ENCODE data around the gene GABRB2.

GABRB2 gene

GRCh38 chr5:161544350-161544765 lies 2.2 kb downstream of the GABRB2 start:
- no peaks in the 10 kb centered on the region for H3K9me2 ChIP-seq (ENCODE audit: low read depth, low read length)
- no peaks in the 10 kb centered on the region for H3K79me2 ChIP-seq (ENCODE audit: insufficient read depth, low read length)
- no peaks in the 10 kb centered on the region for H3K27me3 ChIP-seq (ENCODE audit: insufficient read depth, low read length)
- TF ChIP-seq EZH2 (IDR thresholded peaks at IDR 0.05; ENCODE audit: borderline replicate concordance, low read length): no peak
- TF ChIP-seq, protein P1, sequence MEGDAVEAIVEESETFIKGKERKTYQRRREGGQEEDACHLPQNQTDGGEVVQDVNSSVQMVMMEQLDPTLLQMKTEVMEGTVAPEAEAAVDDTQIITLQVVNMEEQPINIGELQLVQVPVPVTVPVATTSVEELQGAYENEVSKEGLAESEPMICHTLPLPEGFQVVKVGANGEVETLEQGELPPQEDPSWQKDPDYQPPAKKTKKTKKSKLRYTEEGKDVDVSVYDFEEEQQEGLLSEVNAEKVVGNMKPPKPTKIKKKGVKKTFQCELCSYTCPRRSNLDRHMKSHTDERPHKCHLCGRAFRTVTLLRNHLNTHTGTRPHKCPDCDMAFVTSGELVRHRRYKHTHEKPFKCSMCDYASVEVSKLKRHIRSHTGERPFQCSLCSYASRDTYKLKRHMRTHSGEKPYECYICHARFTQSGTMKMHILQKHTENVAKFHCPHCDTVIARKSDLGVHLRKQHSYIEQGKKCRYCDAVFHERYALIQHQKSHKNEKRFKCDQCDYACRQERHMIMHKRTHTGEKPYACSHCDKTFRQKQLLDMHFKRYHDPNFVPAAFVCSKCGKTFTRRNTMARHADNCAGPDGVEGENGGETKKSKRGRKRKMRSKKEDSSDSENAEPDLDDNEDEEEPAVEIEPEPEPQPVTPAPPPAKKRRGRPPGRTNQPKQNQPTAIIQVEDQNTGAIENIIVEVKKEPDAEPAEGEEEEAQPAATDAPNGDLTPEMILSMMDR (IDR thresholded peaks at IDR 0.05; ENCODE audit: low read length): peak; percentile 90
- no peak overlapping the region for H2AFZ ChIP-seq (ENCODE audit: low read length)
- no peak overlapping the region for H3K9ac ChIP-seq (ENCODE audit: low read length)
- no peak overlapping the region for H3K4me3 ChIP-seq (ENCODE audit: low read depth, low read length, poor library complexity, severe bottlenecking)
- H3F3A ChIP-seq (ENCODE audit: insufficient read depth, low read length): no peaks in the 10 kb centered on the region
- H3K4me2 ChIP-seq (ENCODE audit: low read length): no peak overlapping the region; the same call in 1 of the 2 replicates
- H3K36me3 ChIP-seq (ENCODE audit: insufficient read depth, low read length): no peaks in the 10 kb centered on the region
- no peaks in the 10 kb centered on the region for H4K20me1 ChIP-seq (ENCODE audit: insufficient read depth, low read length)
- H3K27ac ChIP-seq (ENCODE audit: low read depth, low read length, poor library complexity, severe bottlenecking): no peak overlapping the region
- H3K9me3 ChIP-seq (ENCODE audit: low read length): no peaks in the 10 kb centered on the region
- H3K4me1 ChIP-seq (ENCODE audit: insufficient read depth, low read length, severe bottlenecking): peaks cover 19% of the 10 kb centered on the region

GRCh38 chr5:161539016-161539415 lies 7.5 kb downstream of the GABRB2 start:
- H3K36me3 ChIP-seq (ENCODE audit: insufficient read depth, low read length): no peaks in the 10 kb centered on the region
- H4K20me1 ChIP-seq (ENCODE audit: insufficient read depth, low read length): no peaks in the 10 kb centered on the region
- no peak overlapping the region for H3K4me2 ChIP-seq (ENCODE audit: low read length)
- H3K9me3 ChIP-seq (ENCODE audit: low read length): no peaks in the 10 kb centered on the region
- no peaks in the 10 kb centered on the region for H3K4me1 ChIP-seq (ENCODE audit: insufficient read depth, low read length, severe bottlenecking)
- no peak overlapping the region for H2AFZ ChIP-seq (ENCODE audit: low read length)
- no peaks in the 10 kb centered on the region for H3K27me3 ChIP-seq (ENCODE audit: insufficient read depth, low read length)
- H3K9me2 ChIP-seq (ENCODE audit: low read depth, low read length): no peaks in the 10 kb centered on the region
- no peak overlapping the region for H3K27ac ChIP-seq (ENCODE audit: low read depth, low read length, poor library complexity, severe bottlenecking)
- TF ChIP-seq EZH2 (IDR thresholded peaks at IDR 0.05; ENCODE audit: borderline replicate concordance, low read length): no peak
- no peaks in the 10 kb centered on the region for H3F3A ChIP-seq (ENCODE audit: insufficient read depth, low read length)
- no peak overlapping the region for H3K4me3 ChIP-seq (ENCODE audit: low read depth, low read length, poor library complexity, severe bottlenecking)
- no peaks in the 10 kb centered on the region for H3K79me2 ChIP-seq (ENCODE audit: insufficient read depth, low read length)
- no peak overlapping the region for H3K9ac ChIP-seq (ENCODE audit: low read length)

- TF ChIP-seq, protein P1 (IDR thresholded peaks at IDR 0.05; ENCODE audit: low read length): peak; percentile 27; the same call in 1 of the 2 replicates
- TF ChIP-seq EZH2 (IDR thresholded peaks at IDR 0.05; ENCODE audit: borderline replicate concordance, low read length): no peak
- no peaks in the 10 kb centered on the region for H3K9me3 ChIP-seq (ENCODE audit: low read length)
- no peak overlapping the region for H3K9ac ChIP-seq (ENCODE audit: low read length)
These were observed 10.8 kb downstream of the GABRB2 start for GRCh38 chr5:161535762-161536161.

GRCh38 chr5:161530700-161531099 lies 15.8 kb downstream of the GABRB2 start:
- no peaks in the 10 kb centered on the region for H3K4me1 ChIP-seq (ENCODE audit: insufficient read depth, low read length, severe bottlenecking)
- TF ChIP-seq EZH2 (IDR thresholded peaks at IDR 0.05; ENCODE audit: borderline replicate concordance, low read length): no peak
- TF ChIP-seq, protein P1 (IDR thresholded peaks at IDR 0.05; ENCODE audit: low read length): no peak
- H3K4me3 ChIP-seq (ENCODE audit: low read depth, low read length, poor library complexity, severe bottlenecking): no peak overlapping the region
- no peaks in the 10 kb centered on the region for H3K9me2 ChIP-seq (ENCODE audit: low read depth, low read length)
- no peaks in the 10 kb centered on the region for H3K79me2 ChIP-seq (ENCODE audit: insufficient read depth, low read length)
- H3F3A ChIP-seq (ENCODE audit: insufficient read depth, low read length): no peaks in the 10 kb centered on the region
- H3K9me3 ChIP-seq (ENCODE audit: low read length): no peaks in the 10 kb centered on the region
- no peak overlapping the region for H2AFZ ChIP-seq (ENCODE audit: low read length)
- H3K9ac ChIP-seq (ENCODE audit: low read length): no peak overlapping the region
- H3K4me2 ChIP-seq (ENCODE audit: low read length): no peak overlapping the region
- H4K20me1 ChIP-seq (ENCODE audit: insufficient read depth, low read length): no peaks in the 10 kb centered on the region
- no peak overlapping the region for H3K27ac ChIP-seq (ENCODE audit: low read depth, low read length, poor library complexity, severe bottlenecking)
- H3K36me3 ChIP-seq (ENCODE audit: insufficient read depth, low read length): no peaks in the 10 kb centered on the region
- no peaks in the 10 kb centered on the region for H3K27me3 ChIP-seq (ENCODE audit: insufficient read depth, low read length)

More at GRCh38 chr5:161535762-161536161, 10.8 kb downstream of the GABRB2 start:
- Histone ChIP-seq H3K4me1 (ENCODE audit: insufficient read depth, low read length, severe bottlenecking) (no peaks in the 10 kb centered on the region), H3K4me2 (ENCODE audit: low read length) (no peak overlapping the region), H3K36me3 (ENCODE audit: insufficient read depth, low read length) (no peaks in the 10 kb centered on the region), H2AFZ (ENCODE audit: low read length) (no peak overlapping the region), H4K20me1 (ENCODE audit: insufficient read depth, low read length) (no peaks in the 10 kb centered on the region), H3K27ac (ENCODE audit: low read depth, low read length, poor library complexity, severe bottlenecking) (no peak overlapping the region), H3K79me2 (ENCODE audit: insufficient read depth, low read length) (no peaks in the 10 kb centered on the region), H3K9me2 (ENCODE audit: low read depth, low read length) (no peaks in the 10 kb centered on the region), H3F3A (ENCODE audit: insufficient read depth, low read length) (no peaks in the 10 kb centered on the region), H3K27me3 (ENCODE audit: insufficient read depth, low read length) (no peaks in the 10 kb centered on the region), H3K4me3 (ENCODE audit: low read depth, low read length, poor library complexity, severe bottlenecking) (no peak overlapping the region)
